CD1c-positive myeloid dendritic cell (primary cell): ENCODE data around the gene RGMB.

Experiments
- DNase-seq: peaks from one replicate; pipeline ENCODE4 v3.0.0-alpha.2; 2016; ENCODE audit errors: extremely low spot score

RGMB gene

GRCh38 chr5:98827588-98828284 lies 54.3 kb downstream of the RGMB start:
- DNase-seq, result no peak

DNA sequence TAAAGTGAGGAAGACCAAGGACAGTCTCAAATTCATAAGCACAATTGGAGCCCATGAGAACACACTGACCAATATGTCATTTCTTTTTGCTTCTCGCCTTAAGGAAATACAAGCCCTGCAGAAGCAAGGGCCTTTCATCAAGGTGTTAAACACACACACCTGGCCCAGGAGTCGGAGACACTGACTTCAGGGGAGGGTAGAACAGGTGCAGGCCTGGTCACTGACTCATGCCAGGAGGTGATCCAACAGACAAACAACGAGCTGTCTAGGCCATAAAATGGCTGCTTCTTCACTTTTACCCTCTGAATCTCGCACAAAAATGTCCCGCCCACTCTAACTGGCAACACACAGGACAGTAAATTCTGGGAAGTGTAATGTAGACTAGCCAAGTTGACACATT lies 62.7 kb downstream of the RGMB start:
- no peak for DNase-seq

DNA sequence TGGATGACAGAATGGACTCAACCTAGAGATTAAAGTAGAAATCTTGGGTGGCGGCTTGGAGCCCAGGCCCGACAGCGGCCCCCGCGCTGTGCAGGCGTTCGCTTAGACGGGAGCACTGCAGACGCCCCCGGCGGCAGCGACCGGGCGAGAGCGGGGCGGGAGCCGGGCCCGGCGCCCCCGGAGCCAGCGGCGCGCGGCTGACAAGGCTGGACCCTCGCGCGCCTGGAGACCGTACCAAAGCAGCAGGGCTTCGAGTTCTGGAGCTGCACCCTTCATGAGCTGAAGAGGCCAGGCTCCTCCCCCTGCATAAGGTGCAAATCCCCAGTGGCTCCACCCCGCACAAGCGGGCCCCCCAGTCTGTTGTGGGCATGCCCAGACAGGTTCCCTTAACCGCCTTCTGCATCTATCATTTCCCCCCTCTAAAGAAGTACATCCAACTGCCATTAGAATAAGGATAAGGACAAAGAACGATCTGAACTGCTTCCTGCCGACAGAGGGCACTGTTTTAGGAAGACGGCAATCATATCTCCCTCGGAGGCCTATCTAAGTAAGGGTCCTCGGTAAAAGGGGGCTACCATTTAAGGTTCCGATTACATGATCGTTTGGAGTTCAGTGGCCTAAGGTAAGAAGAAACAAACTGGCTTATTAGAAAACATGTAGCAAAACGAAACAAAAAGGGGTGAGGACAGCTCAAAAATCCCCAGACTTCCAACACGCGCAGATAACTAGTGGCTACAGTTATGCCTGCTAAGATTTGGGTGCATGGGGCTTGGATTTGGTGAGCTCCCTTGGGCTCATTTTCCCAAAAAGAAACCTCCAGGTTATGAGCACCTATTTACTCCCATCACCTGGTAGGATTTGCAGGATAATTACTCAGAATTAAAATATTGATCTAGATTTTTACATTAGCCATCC lies 66.3 kb downstream of the RGMB start:
- no peak for DNase-seq

DNA sequence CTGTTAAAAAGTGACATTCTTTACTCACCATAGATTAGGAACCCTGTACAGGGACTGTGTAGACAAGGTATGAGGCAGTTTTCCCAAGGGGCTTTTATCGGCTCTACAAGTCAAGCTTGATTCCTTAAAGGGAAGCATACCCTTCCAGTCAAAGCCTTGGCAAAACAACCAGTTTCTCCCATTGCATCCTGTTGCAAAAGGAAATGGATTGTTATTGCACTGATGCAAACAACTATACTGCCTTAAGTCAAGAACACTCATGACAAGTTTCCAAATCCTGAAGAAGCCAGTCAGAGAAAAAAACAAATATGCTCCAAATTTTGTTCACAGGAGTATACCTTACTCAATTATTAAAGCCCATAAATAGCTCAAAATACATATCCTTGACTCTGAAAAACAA lies 67.5 kb downstream of the RGMB start:
- no peak for DNase-seq

GRCh38 chr5:98843481-98843880 lies 70.0 kb downstream of the RGMB start:
- DNase-seq, result no peak

DNA sequence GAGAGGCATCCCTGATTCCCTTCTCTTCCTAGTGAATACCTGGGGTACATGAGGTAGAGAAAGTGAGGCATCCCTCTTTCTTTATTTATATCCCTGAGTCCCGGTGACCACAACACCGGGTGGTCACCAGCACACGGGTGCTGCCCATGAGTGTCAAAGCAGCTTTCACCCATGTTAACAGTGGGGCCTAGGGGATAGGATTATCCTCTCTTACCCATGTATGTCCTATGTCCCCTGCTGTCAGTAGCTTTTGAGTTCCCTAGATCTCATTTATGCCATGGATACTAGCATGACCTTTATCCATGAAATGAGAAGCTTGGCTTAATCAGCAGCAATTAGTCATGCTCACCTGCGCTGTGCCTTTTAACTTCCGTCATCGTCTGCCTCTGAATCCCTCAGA lies 71.4 kb downstream of the RGMB start:
- no peak for DNase-seq

DNA sequence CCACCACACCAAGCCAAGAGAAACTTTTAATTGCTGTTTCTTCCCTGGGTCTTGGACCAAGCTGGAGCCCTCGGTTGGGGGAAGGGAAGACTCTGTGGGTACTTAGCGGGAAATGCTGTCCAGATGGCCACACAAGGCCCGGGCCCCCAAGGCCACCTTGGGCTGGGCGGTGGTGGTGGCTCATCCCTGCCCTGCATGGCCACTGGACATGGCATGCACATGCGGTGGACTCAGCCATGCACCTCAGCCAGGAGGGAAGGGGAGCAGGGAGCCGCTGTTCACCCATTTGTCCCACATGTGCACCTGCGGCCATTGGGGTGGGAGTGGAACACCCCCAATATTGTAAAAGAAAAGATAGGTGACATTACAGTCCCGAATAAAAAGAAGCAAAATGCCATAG lies 72.4 kb downstream of the RGMB start:
- DNase-seq, result no peak
